ENCODE measurements around the gene PTTG2.
A peak's percentile ranks its signal among the peaks of the same experiment; 100 is the strongest.

Gene PTTG2

GRCh38 chr4:37990731-37991245 is 30.6 kb downstream of the PTTG2 start:
- H3K9me3 ChIP-seq (ENCODE audit: low read length) = no peaks in the 10 kb centered on the region
- peaks cover 70% of the 10 kb centered on the region for H3K4me1 ChIP-seq (ENCODE audit: insufficient read depth, low read length)
- H3K9ac ChIP-seq (ENCODE audit: low read length) = no peak overlapping the region
- no peak overlapping the region for H3K4me3 ChIP-seq (ENCODE audit: low read depth in 1 of 2, low read length in 2 of 2)
- H3K36me3 ChIP-seq (ENCODE audit: insufficient read depth, low read length) = no peaks in the 10 kb centered on the region
- no peaks in the 10 kb centered on the region for H3K27me3 ChIP-seq (ENCODE audit: control insufficient read depth in 1 of 2, insufficient read depth in 2 of 2, low read length in 2 of 2)
- H3K27ac ChIP-seq (ENCODE audit: low read depth, low read length) = peak overlapping the region; percentile 79

GRCh38 chr4:37991623-37992410 is 31.6 kb downstream of the PTTG2 start:
- Histone ChIP-seq H3K27ac (ENCODE audit: low read depth, low read length) (peak overlapping the region; percentile 27), H3K9me3 (ENCODE audit: low read length) (no peaks in the 10 kb centered on the region), H3K36me3 (ENCODE audit: insufficient read depth, low read length) (no peaks in the 10 kb centered on the region), H3K4me1 (ENCODE audit: insufficient read depth, low read length) (peaks cover 76% of the 10 kb centered on the region), H3K27me3 (ENCODE audit: control insufficient read depth in 1 of 2, insufficient read depth in 2 of 2, low read length in 2 of 2) (no peaks in the 10 kb centered on the region), H3K4me3 (ENCODE audit: low read depth in 1 of 2, low read length in 2 of 2) (no peak overlapping the region), H3K9ac (ENCODE audit: low read length) (no peak overlapping the region)

GRCh38 chr4:37993806-37994205 is 33.6 kb downstream of the PTTG2 start:
- no peak overlapping the region for H3K4me3 ChIP-seq (ENCODE audit: low read depth in 1 of 2, low read length in 2 of 2)
- no peaks in the 10 kb centered on the region for H3K9me3 ChIP-seq (ENCODE audit: low read length)
- H3K27ac ChIP-seq (ENCODE audit: low read depth, low read length) = peak overlapping the region; percentile 43
- H3K4me1 ChIP-seq (ENCODE audit: insufficient read depth, low read length) = peaks cover 76% of the 10 kb centered on the region
- no peaks in the 10 kb centered on the region for H3K36me3 ChIP-seq (ENCODE audit: insufficient read depth, low read length)
- H3K9ac ChIP-seq (ENCODE audit: low read length) = no peak overlapping the region
- H3K27me3 ChIP-seq (ENCODE audit: control insufficient read depth in 1 of 2, insufficient read depth in 2 of 2, low read length in 2 of 2) = no peaks in the 10 kb centered on the region

GRCh38 chr4:37994569-37994968 is 34.4 kb downstream of the PTTG2 start:
- no peaks in the 10 kb centered on the region for H3K9me3 ChIP-seq (ENCODE audit: low read length)
- H3K4me3 ChIP-seq (ENCODE audit: low read depth in 1 of 2, low read length in 2 of 2) = no peak overlapping the region
- peaks cover 77% of the 10 kb centered on the region for H3K4me1 ChIP-seq (ENCODE audit: insufficient read depth, low read length)
- no peak overlapping the region for H3K9ac ChIP-seq (ENCODE audit: low read length)
- no peaks in the 10 kb centered on the region for H3K27me3 ChIP-seq (ENCODE audit: control insufficient read depth in 1 of 2, insufficient read depth in 2 of 2, low read length in 2 of 2)
- H3K36me3 ChIP-seq (ENCODE audit: insufficient read depth, low read length) = no peaks in the 10 kb centered on the region
- peak overlapping the region; percentile 64 for H3K27ac ChIP-seq (ENCODE audit: low read depth, low read length)

GRCh38 chr4:37995299-37995821 is 35.2 kb downstream of the PTTG2 start:
- Histone ChIP-seq H3K27ac (ENCODE audit: low read depth, low read length) (peak overlapping the region; percentile 64), H3K4me3 (ENCODE audit: low read depth in 1 of 2, low read length in 2 of 2) (peak overlapping the region in 1 of 2 donors; percentile 12)

GRCh38 chr4:37995981-37996775 is 36.0 kb downstream of the PTTG2 start:
- peaks cover 71% of the 10 kb centered on the region for H3K4me1 ChIP-seq (ENCODE audit: insufficient read depth, low read length)
- no peaks in the 10 kb centered on the region for H3K27me3 ChIP-seq (ENCODE audit: control insufficient read depth in 1 of 2, insufficient read depth in 2 of 2, low read length in 2 of 2)
- no peaks in the 10 kb centered on the region for H3K9me3 ChIP-seq (ENCODE audit: low read length)
- H3K4me3 ChIP-seq (ENCODE audit: low read depth in 1 of 2, low read length in 2 of 2) = peak overlapping the region in 1 of 2 donors; percentile 12
- H3K36me3 ChIP-seq (ENCODE audit: insufficient read depth, low read length) = no peaks in the 10 kb centered on the region
- H3K27ac ChIP-seq (ENCODE audit: low read depth, low read length) = peak overlapping the region; percentile 54
- no peak overlapping the region for H3K9ac ChIP-seq (ENCODE audit: low read length)

More at GRCh38 chr4:37995299-37995821, 35.2 kb downstream of the PTTG2 start:
- Histone ChIP-seq H3K9me3 (ENCODE audit: low read length) (no peaks in the 10 kb centered on the region), H3K36me3 (ENCODE audit: insufficient read depth, low read length) (no peaks in the 10 kb centered on the region), H3K9ac (ENCODE audit: low read length) (no peak overlapping the region), H3K4me1 (ENCODE audit: insufficient read depth, low read length) (peaks cover 77% of the 10 kb centered on the region), H3K27me3 (ENCODE audit: control insufficient read depth in 1 of 2, insufficient read depth in 2 of 2, low read length in 2 of 2) (no peaks in the 10 kb centered on the region)

- Histone ChIP-seq H3K36me3 (ENCODE audit: insufficient read depth, low read length) (no peaks in the 10 kb centered on the region), H3K9ac (ENCODE audit: low read length) (no peak overlapping the region), H3K27ac (ENCODE audit: low read depth, low read length) (peak overlapping the region; percentile 35), H3K9me3 (ENCODE audit: low read length) (no peaks in the 10 kb centered on the region), H3K27me3 (ENCODE audit: control insufficient read depth in 1 of 2, insufficient read depth in 2 of 2, low read length in 2 of 2) (no peaks in the 10 kb centered on the region), H3K4me1 (ENCODE audit: insufficient read depth, low read length) (peaks cover 79% of the 10 kb centered on the region), H3K4me3 (ENCODE audit: low read depth in 1 of 2, low read length in 2 of 2) (no peak overlapping the region)
Measured at GRCh38 chr4:37998226-37998625, 38.0 kb downstream of the PTTG2 start.

GRCh38 chr4:37999000-37999716 is 39.0 kb downstream of the PTTG2 start:
- Histone ChIP-seq H3K9me3 (ENCODE audit: low read length) (no peaks in the 10 kb centered on the region), H3K36me3 (ENCODE audit: insufficient read depth, low read length) (no peaks in the 10 kb centered on the region), H3K27me3 (ENCODE audit: control insufficient read depth in 1 of 2, insufficient read depth in 2 of 2, low read length in 2 of 2) (no peaks in the 10 kb centered on the region), H3K4me3 (ENCODE audit: low read depth in 1 of 2, low read length in 2 of 2) (no peak overlapping the region), H3K27ac (ENCODE audit: low read depth, low read length) (no peak overlapping the region), H3K9ac (ENCODE audit: low read length) (no peak overlapping the region), H3K4me1 (ENCODE audit: insufficient read depth, low read length) (peaks cover 88% of the 10 kb centered on the region)

- no peaks in the 10 kb centered on the region for H3K36me3 ChIP-seq (ENCODE audit: insufficient read depth, low read length)
- no peak overlapping the region for H3K9ac ChIP-seq (ENCODE audit: low read length)
- no peak overlapping the region for H3K27ac ChIP-seq (ENCODE audit: low read depth, low read length)
- no peaks in the 10 kb centered on the region for H3K27me3 ChIP-seq (ENCODE audit: control insufficient read depth in 1 of 2, insufficient read depth in 2 of 2, low read length in 2 of 2)
- H3K9me3 ChIP-seq (ENCODE audit: low read length) = no peaks in the 10 kb centered on the region
- peaks cover 88% of the 10 kb centered on the region for H3K4me1 ChIP-seq (ENCODE audit: insufficient read depth, low read length)
- H3K4me3 ChIP-seq (ENCODE audit: low read depth in 1 of 2, low read length in 2 of 2) = no peak overlapping the region
Measured at GRCh38 chr4:37999965-38000364, 39.8 kb downstream of the PTTG2 start.

GRCh38 chr4:38001927-38002326 is 41.7 kb downstream of the PTTG2 start:
- H3K9ac ChIP-seq (ENCODE audit: low read length) = no peak overlapping the region
- H3K27me3 ChIP-seq (ENCODE audit: control insufficient read depth in 1 of 2, insufficient read depth in 2 of 2, low read length in 2 of 2) = no peaks in the 10 kb centered on the region
- no peak overlapping the region for H3K4me3 ChIP-seq (ENCODE audit: low read depth in 1 of 2, low read length in 2 of 2)
- H3K36me3 ChIP-seq (ENCODE audit: insufficient read depth, low read length) = no peaks in the 10 kb centered on the region
- H3K4me1 ChIP-seq (ENCODE audit: insufficient read depth, low read length) = peaks cover 82% of the 10 kb centered on the region
- H3K9me3 ChIP-seq (ENCODE audit: low read length) = no peaks in the 10 kb centered on the region
- no peak overlapping the region for H3K27ac ChIP-seq (ENCODE audit: low read depth, low read length)

Measured in muscle layer of colon (tissue), 2 donors.